Activated naive CD8-positive, alpha-beta T cell treated with anti-CD3 and anti-CD28 coated beads, Interleukin-2, amount 10 ng/mL, durations not matched to agents 7 days and 5 days (primary cell): ENCODE results near the gene RPUSD1. TPM values are rescaled to one million over a fixed set of nuclear protein-coding genes. Genes with fewer than 3 reads are reported as not detected.

Source experiments
- ATAC-seq: fragments of 150-1000 bp; cut with Tn5 transposase; one replicate; pipeline ENCODE4 v1.10.0; 2021; ENCODE audit warnings: low read depth, moderate library complexity
- POLR2A ChIA-PET: fragments of 350-600 bp; sonication (Branson Sonifier 250); formaldehyde crosslinking; loops from one replicate; lab custom pipeline; 2021; ENCODE audit warnings: antibody characterized with exemption; lab: Charles Lee
- DNase-seq: peaks from one replicate; pipeline ENCODE4 v3.0.0; 2021
- H3K27ac Mint-ChIP-seq: one replicate; pipeline ENCODE4 v1.8.0; 2022; ENCODE audit warnings: mild to moderate bottlenecking, mixed read lengths
- H3K27me3 Mint-ChIP-seq: one replicate; pipeline ENCODE4 v1.8.0; 2022; ENCODE audit warnings: mild to moderate bottlenecking, moderate library complexity, mixed read lengths
- H3K36me3 Mint-ChIP-seq: one replicate; pipeline ENCODE4 v1.8.0; 2021; ENCODE audit warnings: mild to moderate bottlenecking, mixed read lengths
- H3K4me1 Mint-ChIP-seq: one replicate; pipeline ENCODE4 v1.8.0; 2021; ENCODE audit warnings: mixed read lengths
- H3K4me3 Mint-ChIP-seq: one replicate; pipeline ENCODE4 v1.8.0; 2022; ENCODE audit warnings: mild to moderate bottlenecking, moderate library complexity, mixed read lengths
- H3K9me3 Mint-ChIP-seq: one replicate; pipeline ENCODE4 v1.8.0; 2021; ENCODE audit warnings: mixed read lengths
- total RNA-seq, 2 experiments: library from RNA; stranded (reverse); gene quantifications; one replicate each; pipeline ENCODE4 v1.2.3, GENCODE V29; 2021

RPUSD1 gene
- total RNA-seq, 2 experiments from 2014 or later: 25.1 to 26.6 TPM

GRCh38 chr16:813916-814412, 25.8 kb upstream of the RPUSD1 start:
- Mint-ChIP-seq H3K9me3 (no peaks in the 10 kb centered on the region), H3K36me3 (no peaks in the 10 kb centered on the region), H3K4me3 (no peak overlapping the region), H3K27ac (no peak overlapping the region), H3K4me1 (no peaks in the 10 kb centered on the region), H3K27me3 (peaks cover 20% of the 10 kb centered on the region)
- ATAC-seq (no peak), DNase-seq (no peak)
- POLR2A ChIA-PET: no interaction called here

- Mint-ChIP-seq H3K27ac (no peak overlapping the region), H3K27me3 (peaks cover 20% of the 10 kb centered on the region), H3K4me1 (peaks cover 4% of the 10 kb centered on the region), H3K4me3 (no peak overlapping the region), H3K36me3 (no peaks in the 10 kb centered on the region), H3K9me3 (no peaks in the 10 kb centered on the region)
- DNase-seq (peak; percentile 71), ATAC-seq (peak; percentile 61)
- POLR2A ChIA-PET: no interaction called here
Measured at GRCh38 chr16:813204-813915, 25.2 kb upstream of the RPUSD1 start.

- peaks cover 12% of the 10 kb centered on the region for H3K27me3 Mint-ChIP-seq
- peak; percentile 1 for ATAC-seq
- H3K4me1 Mint-ChIP-seq: peaks cover 9% of the 10 kb centered on the region
- POLR2A ChIA-PET: no interaction called here
- H3K27ac Mint-ChIP-seq: peak overlapping the region; percentile 98
- H3K4me3 Mint-ChIP-seq: peak overlapping the region; percentile 96
- H3K36me3 Mint-ChIP-seq: peaks cover 4% of the 10 kb centered on the region
- H3K9me3 Mint-ChIP-seq: no peaks in the 10 kb centered on the region
- no peak for DNase-seq
Measured at GRCh38 chr16:808085-808386, 19.9 kb upstream of the RPUSD1 start.

- H3K4me3 Mint-ChIP-seq: peak overlapping the region; percentile 96
- H3K27me3 Mint-ChIP-seq: peaks cover 8% of the 10 kb centered on the region
- POLR2A ChIA-PET: interaction anchor here (0.8 to 1.0 kb wide), 3 partner anchors 19 to 535 kb away, joined by 3 read pairs; partner anchors contain the start of genes CHTF18, METTL26 and RPUSD1
- peak; percentile 89 for DNase-seq
- peaks cover 4% of the 10 kb centered on the region for H3K36me3 Mint-ChIP-seq
- ATAC-seq: peak; percentile 98
- peak overlapping the region; percentile 98 for H3K27ac Mint-ChIP-seq
- peaks cover 9% of the 10 kb centered on the region for H3K4me1 Mint-ChIP-seq
- no peaks in the 10 kb centered on the region for H3K9me3 Mint-ChIP-seq
Measured at GRCh38 chr16:807347-808084, 19.3 kb upstream of the RPUSD1 start.

GRCh38 chr16:805474-805873, 17.3 kb upstream of the RPUSD1 start:
- ATAC-seq: no peak
- no peaks in the 10 kb centered on the region for H3K9me3 Mint-ChIP-seq

GRCh38 chr16:804193-805048, 16.2 kb upstream of the RPUSD1 start:
- POLR2A ChIA-PET: interaction anchor here (0.8 kb wide), 1 partner anchor 62 kb away, joined by 3 read pairs; no protein-coding TSS in a partner anchor
- peaks cover 9% of the 10 kb centered on the region for H3K4me1 Mint-ChIP-seq
- no peak overlapping the region for H3K4me3 Mint-ChIP-seq
- H3K27ac Mint-ChIP-seq: no peak overlapping the region
- ATAC-seq (no peak), DNase-seq (no peak)
- H3K9me3 Mint-ChIP-seq: no peaks in the 10 kb centered on the region
- H3K36me3 Mint-ChIP-seq: peaks cover 4% of the 10 kb centered on the region
- H3K27me3 Mint-ChIP-seq: peaks cover 3% of the 10 kb centered on the region

More at GRCh38 chr16:805474-805873, 17.3 kb upstream of the RPUSD1 start:
- DNase-seq: no peak
- Mint-ChIP-seq H3K27me3 (peaks cover 3% of the 10 kb centered on the region), H3K36me3 (peaks cover 4% of the 10 kb centered on the region), H3K4me3 (no peak overlapping the region), H3K27ac (no peak overlapping the region), H3K4me1 (peaks cover 9% of the 10 kb centered on the region)
- POLR2A ChIA-PET: interaction anchor here (0.8 kb wide), 1 partner anchor 63 kb away, joined by 3 read pairs; no protein-coding TSS in a partner anchor

- Mint-ChIP-seq H3K9me3 (no peaks in the 10 kb centered on the region), H3K4me3 (no peak overlapping the region), H3K27me3 (peaks cover 3% of the 10 kb centered on the region), H3K4me1 (peaks cover 8% of the 10 kb centered on the region), H3K36me3 (peaks cover 4% of the 10 kb centered on the region), H3K27ac (no peak overlapping the region)
- POLR2A ChIA-PET: no interaction called here
- DNase-seq (no peak), ATAC-seq (no peak)
Measured at GRCh38 chr16:803754-804080, 15.5 kb upstream of the RPUSD1 start.

GRCh38 chr16:802914-803753, 15.0 kb upstream of the RPUSD1 start:
- Mint-ChIP-seq H3K27me3 (peaks cover 3% of the 10 kb centered on the region), H3K4me1 (peaks cover 4% of the 10 kb centered on the region), H3K9me3 (no peaks in the 10 kb centered on the region), H3K4me3 (no peak overlapping the region), H3K27ac (no peak overlapping the region), H3K36me3 (peaks cover 7% of the 10 kb centered on the region)
- DNase-seq: no peak
- POLR2A ChIA-PET: no interaction called here
- ATAC-seq: no peak

- no peak overlapping the region for H3K27ac Mint-ChIP-seq
- DNase-seq: no peak
- no peak for ATAC-seq
- no peaks in the 10 kb centered on the region for H3K9me3 Mint-ChIP-seq
- no peaks in the 10 kb centered on the region for H3K4me1 Mint-ChIP-seq
- peaks cover 6% of the 10 kb centered on the region for H3K27me3 Mint-ChIP-seq
- no peak overlapping the region for H3K4me3 Mint-ChIP-seq
- POLR2A ChIA-PET: no interaction called here
- H3K36me3 Mint-ChIP-seq: peaks cover 7% of the 10 kb centered on the region
Measured at GRCh38 chr16:802461-802860, 14.3 kb upstream of the RPUSD1 start.

GRCh38 chr16:801584-802363, 13.6 kb upstream of the RPUSD1 start:
- H3K4me1 Mint-ChIP-seq: no peaks in the 10 kb centered on the region
- no peak overlapping the region for H3K27ac Mint-ChIP-seq
- H3K27me3 Mint-ChIP-seq: peaks cover 6% of the 10 kb centered on the region
- no peaks in the 10 kb centered on the region for H3K9me3 Mint-ChIP-seq
- POLR2A ChIA-PET: no interaction called here
- ATAC-seq (no peak), DNase-seq (no peak)
- peaks cover 8% of the 10 kb centered on the region for H3K36me3 Mint-ChIP-seq
- no peak overlapping the region for H3K4me3 Mint-ChIP-seq

GRCh38 chr16:800834-801511, 12.8 kb upstream of the RPUSD1 start:
- DNase-seq (no peak), ATAC-seq (no peak)
- Mint-ChIP-seq H3K27me3 (peaks cover 6% of the 10 kb centered on the region), H3K4me3 (no peak overlapping the region), H3K27ac (no peak overlapping the region), H3K36me3 (peaks cover 11% of the 10 kb centered on the region), H3K4me1 (no peaks in the 10 kb centered on the region), H3K9me3 (no peaks in the 10 kb centered on the region)
- POLR2A ChIA-PET: interaction anchor here (0.6 to 1.4 kb wide), 2 partner anchors 13 to 1790 kb away, joined by 3 to 7 read pairs; partner anchors contain the start of genes CHTF18 and RPUSD1
